ENCODE results near the gene CPLX3. TPM values are rescaled to one million over a fixed set of nuclear protein-coding genes. Genes with fewer than 3 reads are reported as not detected.

Gene CPLX3
- total RNA-seq, 1 experiment from 2014 or later: not detected

DNA sequence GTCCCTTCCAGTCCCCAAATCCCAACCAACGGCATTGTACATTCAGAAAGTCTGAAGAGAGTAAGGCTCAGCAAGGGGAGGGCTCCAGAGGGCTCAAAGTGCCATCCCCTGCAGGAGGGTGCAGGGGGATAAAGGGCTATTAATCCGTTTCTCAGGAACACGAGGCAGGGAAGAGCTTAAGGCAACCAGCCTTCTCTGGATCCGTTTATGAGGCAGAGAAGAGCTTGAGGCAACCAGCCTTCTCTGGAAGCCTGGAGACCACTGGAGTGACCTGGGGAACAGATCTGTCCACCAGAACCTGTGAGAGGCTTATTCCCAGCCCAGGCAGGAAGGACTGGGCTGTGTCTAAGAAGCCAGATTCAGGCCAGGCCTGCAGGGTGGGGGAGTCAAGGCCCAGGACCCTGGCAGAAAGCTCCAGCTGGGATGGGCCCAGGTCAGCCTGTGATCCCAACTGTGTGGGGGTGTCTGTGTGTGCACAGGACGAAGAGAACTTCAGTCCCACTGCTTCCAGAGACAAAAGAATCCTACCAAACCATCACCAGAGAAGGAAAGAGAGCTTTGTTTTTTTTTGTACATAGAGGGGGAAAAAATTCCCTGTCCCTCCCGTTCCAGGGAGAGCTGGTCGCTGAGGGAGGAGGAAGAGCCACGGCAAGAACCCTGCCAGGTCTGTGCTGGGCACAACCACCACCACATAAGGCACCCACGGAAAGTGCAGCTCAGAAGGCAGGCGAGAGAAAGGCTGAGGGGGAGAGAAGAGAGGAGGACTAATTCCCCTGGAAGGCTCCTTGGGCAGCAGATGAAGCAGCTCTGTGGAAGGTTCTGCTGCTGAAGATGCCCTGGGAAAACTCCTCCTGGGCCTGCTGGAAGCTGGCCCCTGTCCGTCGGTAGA lies 18.1 kb downstream of the CPLX3 start:
- DNase-seq (ENCODE audit: low read depth): no peak

DNA sequence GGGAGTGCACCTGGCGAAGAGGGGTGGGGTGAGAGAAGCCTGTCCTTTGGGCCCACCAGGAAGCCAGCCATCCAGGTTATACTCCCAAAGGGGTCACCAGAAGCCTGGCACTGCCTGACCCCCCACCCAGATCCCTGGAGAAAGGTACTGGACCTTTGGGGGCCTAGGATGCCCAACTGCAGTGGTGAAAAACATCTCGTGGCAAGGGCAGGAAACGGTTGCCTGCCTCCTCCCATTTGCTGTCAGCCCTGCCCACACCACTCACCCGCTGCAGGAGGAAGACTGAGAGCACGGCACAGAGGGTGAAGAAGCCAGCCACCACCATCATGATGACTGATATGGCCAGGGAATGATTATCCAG lies 18.8 kb downstream of the CPLX3 start:
- no peak for DNase-seq (ENCODE audit: low read depth)

- no peak for DNase-seq (ENCODE audit: low read depth)
These were observed 19.2 kb downstream of the CPLX3 start for GRCh38 chr15:74845581-74845980.

DNA sequence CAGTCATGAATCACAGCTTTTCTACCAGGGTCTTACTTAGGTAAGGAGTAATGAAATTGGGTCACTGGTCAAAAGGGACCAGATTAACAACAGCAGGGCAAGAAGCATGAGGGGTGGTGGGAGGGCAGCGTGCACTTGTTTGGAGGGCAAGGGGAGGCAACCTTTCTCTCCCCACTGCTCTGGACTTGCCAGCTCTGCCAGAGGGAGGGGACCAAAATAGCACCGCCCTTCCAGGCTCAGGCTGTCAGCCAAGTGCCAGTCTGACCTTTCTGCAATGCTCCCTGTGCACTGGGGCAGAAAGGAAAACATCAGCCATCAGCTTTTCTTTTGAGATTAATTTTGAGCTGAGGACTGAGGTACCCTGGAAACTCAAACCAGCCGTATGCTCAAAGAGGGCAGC lies 21.0 kb downstream of the CPLX3 start:
- no peak for DNase-seq (ENCODE audit: low read depth)

- no peak for DNase-seq (ENCODE audit: low read depth)
These were observed 24.0 kb downstream of the CPLX3 start for GRCh38 chr15:74850393-74850792.

DNA sequence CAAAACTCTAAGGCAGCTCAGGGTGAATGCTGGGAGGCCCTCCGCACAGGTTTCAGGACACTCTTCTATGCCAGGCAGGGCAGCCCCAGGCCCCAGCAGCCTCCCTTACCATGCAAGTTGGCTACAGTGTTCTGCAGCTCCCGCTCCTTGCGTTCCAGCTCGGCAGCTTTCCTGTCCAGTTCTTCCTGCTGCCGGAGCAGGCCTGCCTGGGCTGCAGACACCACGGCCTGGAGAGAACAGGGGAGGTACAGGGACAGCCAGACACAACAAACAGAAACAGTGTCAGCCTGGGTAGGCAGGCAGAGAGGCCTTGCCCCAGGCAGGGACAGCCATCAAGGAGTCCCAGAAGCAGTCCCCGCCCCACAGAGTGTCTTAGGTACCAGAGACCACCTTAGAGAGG lies 25.5 kb downstream of the CPLX3 start:
- no peak for DNase-seq (ENCODE audit: low read depth)

DNA sequence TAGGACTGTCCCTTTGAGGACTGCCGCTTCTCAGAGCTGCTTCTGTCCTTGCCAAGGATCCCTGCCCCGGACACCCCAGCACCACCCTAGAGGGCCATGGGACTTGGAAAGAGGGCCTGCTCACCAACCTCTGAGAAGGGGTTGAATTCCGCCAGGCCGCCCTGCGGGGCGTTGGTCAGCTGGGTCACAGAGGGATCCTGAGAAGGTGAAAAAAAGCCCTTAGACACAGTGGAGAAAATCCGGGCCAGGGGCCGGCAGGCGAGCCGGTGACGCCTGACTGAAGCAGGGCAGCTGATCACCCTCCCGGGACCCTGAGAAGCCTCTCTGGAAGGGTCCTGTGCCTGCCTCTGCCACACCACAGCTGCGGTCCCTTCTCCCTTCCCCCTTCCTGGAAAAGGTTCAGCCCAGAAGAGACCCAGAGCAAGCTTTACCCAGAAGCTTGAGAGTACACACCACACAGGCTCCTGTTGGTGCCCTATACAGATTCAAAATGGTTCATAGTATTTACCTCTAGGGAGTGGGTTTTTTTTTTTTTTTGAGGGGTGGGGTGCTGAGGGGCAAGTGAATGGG lies 28.1 kb downstream of the CPLX3 start:
- no peak for DNase-seq (ENCODE audit: low read depth)

DNA sequence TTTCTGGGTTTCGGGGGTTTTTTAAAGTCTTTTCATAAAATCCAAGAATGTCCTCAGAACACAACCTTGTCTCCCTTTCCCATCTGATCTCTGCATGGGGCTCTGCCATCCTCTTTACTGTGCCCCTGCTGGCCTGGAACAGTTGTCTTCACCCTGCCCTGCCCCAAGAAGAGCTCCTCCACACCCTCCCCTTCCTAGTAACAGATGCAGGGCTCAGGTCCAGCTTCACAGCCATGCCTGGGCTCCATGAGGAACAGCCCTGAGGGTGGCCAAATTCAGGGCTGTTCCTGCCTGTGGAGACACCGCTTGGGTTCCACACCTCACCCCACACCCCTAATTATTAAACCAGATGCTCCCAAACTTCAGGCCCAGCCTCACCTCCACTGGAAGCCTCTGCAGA lies 29.4 kb downstream of the CPLX3 start:
- peak; percentile 56 for DNase-seq (ENCODE audit: low read depth)

- no peak for DNase-seq (ENCODE audit: low read depth)
These were observed 30.1 kb downstream of the CPLX3 start for GRCh38 chr15:74856537-74856936.

- no peak for DNase-seq (ENCODE audit: low read depth)
These were observed 30.7 kb downstream of the CPLX3 start for GRCh38 chr15:74857082-74857655.

GRCh38 chr15:74857671-74858368 lies 31.4 kb downstream of the CPLX3 start:
- no peak for DNase-seq (ENCODE audit: low read depth)

DNA sequence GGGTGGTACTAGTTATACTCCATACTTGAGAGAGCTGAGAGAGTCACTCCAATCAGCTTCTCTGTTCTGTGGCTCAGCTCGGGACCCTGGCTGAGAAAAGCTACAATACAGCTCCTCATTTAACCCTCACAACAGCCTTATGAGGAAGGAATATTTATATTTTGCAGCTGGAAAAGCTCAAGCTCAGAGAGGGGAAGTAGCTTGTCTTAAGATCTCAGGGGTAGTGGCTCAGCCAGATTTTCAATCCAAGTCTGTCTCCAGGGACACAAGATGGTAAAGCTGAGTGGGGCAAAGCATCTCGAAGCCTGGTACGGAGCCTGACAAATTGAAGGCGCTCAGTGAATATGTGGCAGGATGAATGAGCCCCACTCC lies 31.9 kb downstream of the CPLX3 start:
- no peak for DNase-seq (ENCODE audit: low read depth)

DNA sequence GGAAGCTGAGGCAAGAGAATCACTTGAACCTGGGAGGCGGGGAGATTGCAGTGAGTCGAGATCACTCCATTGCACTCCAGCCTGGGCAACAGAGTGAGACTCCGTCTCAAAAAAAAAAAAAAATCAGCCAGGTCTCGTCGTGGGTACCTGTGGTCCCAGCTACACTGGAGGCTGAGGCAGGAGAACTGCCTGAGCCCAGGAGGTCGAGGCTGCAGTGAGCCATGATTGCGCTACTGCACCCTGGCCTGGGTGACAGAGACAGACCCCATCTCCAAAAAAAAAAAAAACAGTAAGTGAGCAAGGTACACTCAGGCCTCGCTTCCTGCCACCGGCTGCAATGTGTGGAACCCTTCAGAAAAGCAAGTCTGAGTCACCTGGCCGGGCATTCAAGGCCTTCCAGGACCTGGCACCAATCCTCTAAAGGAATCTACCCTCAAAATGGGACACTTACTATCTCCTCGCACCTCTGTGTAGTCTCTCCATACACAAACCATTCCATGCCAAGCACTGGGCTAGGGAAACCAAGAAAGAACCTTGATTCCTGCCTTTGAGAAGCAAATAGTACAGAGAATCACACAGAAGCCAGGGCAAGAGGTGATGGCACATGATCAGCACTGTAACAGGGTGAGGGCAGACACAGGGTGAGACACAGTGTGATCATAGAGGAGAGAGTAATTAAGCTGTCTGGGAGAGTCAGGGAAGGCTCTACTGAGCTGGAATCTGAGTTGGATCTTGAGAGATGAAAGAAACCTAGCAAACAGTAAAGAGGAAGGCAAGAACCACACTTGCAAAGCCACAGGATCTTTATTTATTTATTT lies 37.0 kb downstream of the CPLX3 start:
- no peak for DNase-seq (ENCODE audit: low read depth)

GRCh38 chr15:74864296-74864695 lies 37.9 kb downstream of the CPLX3 start:
- no peak for DNase-seq (ENCODE audit: low read depth)

- no peak for DNase-seq (ENCODE audit: low read depth)
These were observed 38.9 kb downstream of the CPLX3 start for GRCh38 chr15:74865316-74865715.

- DNase-seq (ENCODE audit: low read depth): peak; percentile 57
These were observed 39.7 kb downstream of the CPLX3 start for GRCh38 chr15:74866090-74866489.

DNA sequence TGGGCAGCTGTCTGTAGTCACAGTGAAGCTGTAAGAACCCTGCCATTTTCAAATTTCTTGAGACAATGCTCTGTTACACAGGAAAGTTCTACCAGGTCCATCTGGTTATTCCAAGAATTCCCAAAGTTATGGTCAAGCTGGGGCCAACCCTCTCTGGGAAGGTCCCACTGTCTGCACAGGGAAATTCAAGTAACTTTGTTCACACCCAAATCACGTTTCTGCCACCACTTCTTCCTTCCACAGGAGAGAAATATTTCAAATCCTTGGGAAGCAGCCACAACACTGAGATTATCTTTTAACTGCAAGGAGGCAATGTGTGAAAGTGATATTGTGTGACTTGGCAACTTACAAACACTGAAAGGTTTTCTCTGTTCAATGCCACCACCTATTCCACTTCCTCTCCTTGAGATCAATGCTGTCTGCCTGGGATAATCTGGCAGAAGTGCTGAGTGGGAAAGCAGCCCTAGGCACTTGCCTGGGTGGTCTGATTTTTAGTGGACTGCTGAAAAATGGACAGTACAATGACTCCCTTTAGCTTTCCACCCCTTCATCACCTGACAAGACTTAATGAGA lies 41.1 kb downstream of the CPLX3 start:
- DNase-seq (ENCODE audit: low read depth): no peak

- peak; percentile 16 for DNase-seq (ENCODE audit: low read depth)
These were observed 41.6 kb downstream of the CPLX3 start for GRCh38 chr15:74868059-74868458.

GRCh38 chr15:74869372-74869725 lies 42.9 kb downstream of the CPLX3 start:
- no peak for DNase-seq (ENCODE audit: low read depth)

DNA sequence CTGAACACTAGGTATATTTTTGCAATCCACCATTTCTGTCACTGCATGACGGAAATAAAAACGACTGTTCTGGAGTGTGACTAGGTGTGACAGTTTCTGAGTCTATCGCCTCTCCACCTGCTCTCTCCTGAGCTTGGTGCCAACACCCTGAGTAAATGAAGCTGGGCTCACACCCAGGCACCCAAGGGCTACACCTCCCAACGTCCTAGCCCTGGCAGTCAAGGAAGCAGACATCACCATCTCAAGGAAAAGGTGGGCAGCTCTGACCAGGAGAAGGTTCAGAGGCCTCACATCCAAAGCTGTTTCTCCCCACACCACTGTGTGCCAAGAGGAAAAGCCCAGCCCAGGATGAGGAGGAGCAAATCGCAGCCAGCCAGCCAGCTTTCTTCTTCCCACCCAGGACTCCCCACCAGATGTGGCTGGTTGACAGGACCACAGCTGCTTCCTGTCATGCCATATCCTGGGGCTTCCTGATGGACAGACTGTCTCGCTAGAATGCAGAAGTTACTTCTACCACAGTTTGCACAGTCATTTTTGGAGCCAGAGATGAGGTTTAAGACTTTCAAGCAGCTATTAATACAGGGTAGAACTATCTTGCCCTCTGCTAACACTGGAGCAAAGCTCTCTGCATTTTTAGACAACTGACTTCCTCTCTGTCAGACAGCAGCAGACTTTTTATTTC lies 43.4 kb downstream of the CPLX3 start:
- DNase-seq (ENCODE audit: low read depth): peak; percentile 37

All from LHCN-M2 (cell line).